IPS-18c (cell line): ENCODE measurements around the gene SEC22C.
A peak's percentile ranks its signal among the peaks of the same experiment; 100 is the strongest.
"Not testable (repeated sequence)": the region's sequence is repeated elsewhere in the genome, so short reads cannot be mapped to it uniquely, and the experiment has no call there.

Source experiments
- H3K4me3 ChIP-seq: 2 replicates; pipeline ENCODE4 v1.7.0; 2013; ENCODE audit warnings: low read depth, mild to moderate bottlenecking, low read length, moderate library complexity; ENCODE audit not compliant: insufficient read depth
- H3K9me3 ChIP-seq: one replicate; pipeline ENCODE4 v1.6.1; 2013; ENCODE audit warnings: mild to moderate bottlenecking, low read length, moderate library complexity; ENCODE audit not compliant: control insufficient read depth, insufficient read depth

SEC22C gene

GRCh38 chr3:42590989-42591756 is 9.4 kb upstream of the SEC22C start:
- Histone ChIP-seq H3K9me3 (no peaks in the 10 kb centered on the region), H3K4me3 (peak overlapping the region; percentile 66)

- no peak overlapping the region for H3K4me3 ChIP-seq
Observed at GRCh38 chr3:42589382-42590109, 7.8 kb upstream of the SEC22C start.

GRCh38 chr3:42588625-42589024 is 6.9 kb upstream of the SEC22C start:
- Histone ChIP-seq H3K4me3 (no peak overlapping the region), H3K9me3 (no peaks in the 10 kb centered on the region)

More at GRCh38 chr3:42589382-42590109, 7.8 kb upstream of the SEC22C start:
- no peaks in the 10 kb centered on the region for H3K9me3 ChIP-seq

GRCh38 chr3:42582474-42583070 is 805 bp upstream of the SEC22C start:
- Histone ChIP-seq H3K4me3 (peak overlapping the region; percentile 82), H3K9me3 (no peaks in the 10 kb centered on the region)

GRCh38 chr3:42581400-42581708 is 413 bp downstream of the SEC22C start:
- Histone ChIP-seq H3K9me3 (no peaks in the 10 kb centered on the region), H3K4me3 (peak overlapping the region; percentile 82)

GRCh38 chr3:42579346-42579745 is 2.4 kb downstream of the SEC22C start:
- not testable (repeated sequence) for H3K9me3 ChIP-seq

GRCh38 chr3:42578054-42578453 is 3.7 kb downstream of the SEC22C start:
- H3K9me3 ChIP-seq = no peaks in the 10 kb centered on the region
- H3K4me3 ChIP-seq = no peak overlapping the region

More at GRCh38 chr3:42579346-42579745, 2.4 kb downstream of the SEC22C start:
- H3K4me3 ChIP-seq = not testable (repeated sequence)

- H3K9me3 ChIP-seq = no peaks in the 10 kb centered on the region
- H3K4me3 ChIP-seq = no peak overlapping the region
Observed at GRCh38 chr3:42575137-42575741, 6.5 kb downstream of the SEC22C start.

- Histone ChIP-seq H3K9me3 (no peaks in the 10 kb centered on the region), H3K4me3 (no peak overlapping the region)
Observed at GRCh38 chr3:42572278-42572677, 9.5 kb downstream of the SEC22C start.

- H3K4me3 ChIP-seq = no peak overlapping the region
- no peaks in the 10 kb centered on the region for H3K9me3 ChIP-seq
Observed at GRCh38 chr3:42569593-42570142, 12.1 kb downstream of the SEC22C start.

GRCh38 chr3:42562047-42562907 is 19.5 kb downstream of the SEC22C start:
- no peak overlapping the region for H3K4me3 ChIP-seq
- H3K9me3 ChIP-seq = no peaks in the 10 kb centered on the region

- Histone ChIP-seq H3K4me3 (no peak overlapping the region), H3K9me3 (no peaks in the 10 kb centered on the region)
Observed at GRCh38 chr3:42557854-42558253, 23.9 kb downstream of the SEC22C start.

- not testable (repeated sequence) for H3K9me3 ChIP-seq, H3K4me3 ChIP-seq
Observed at GRCh38 chr3:42556817-42557216, 24.9 kb downstream of the SEC22C start.

- Histone ChIP-seq H3K9me3 (no peaks in the 10 kb centered on the region), H3K4me3 (no peak overlapping the region)
Observed at GRCh38 chr3:42556089-42556632, 25.6 kb downstream of the SEC22C start.

- Histone ChIP-seq H3K9me3 (no peaks in the 10 kb centered on the region), H3K4me3 (no peak overlapping the region)
Observed at GRCh38 chr3:42552830-42553229, 28.9 kb downstream of the SEC22C start.

- Histone ChIP-seq H3K9me3 (no peaks in the 10 kb centered on the region), H3K4me3 (no peak overlapping the region)
Observed at GRCh38 chr3:42550250-42550649, 31.5 kb downstream of the SEC22C start.
